PC-9 (cell line): ENCODE data around the gene INSYN2A. TPM values are rescaled to one million over a fixed set of nuclear protein-coding genes. Genes with fewer than 3 reads are reported as not detected.

ENCODE experiments used
- BruUV-seq: library from RNA; stranded (reverse); fragments of 400-500 nt; replicated peaks from 2 replicates; lab custom pipeline; 2021; lab: Mats Ljungman, UMichigan
- CTCF ChIA-PET: fragments of 300-600 bp; sonication (Branson Sonifier 250); formaldehyde crosslinking; loops from one replicate; lab custom pipeline; 2022; ENCODE audit warnings: antibody characterized with exemption; lab: Charles Lee
- POLR2A ChIA-PET: fragments of 300-600 bp; sonication (Branson Sonifier 250); formaldehyde crosslinking; loops from one replicate; lab custom pipeline; 2022; ENCODE audit warnings: antibody characterized with exemption; ENCODE audit not compliant: unreplicated experiment; lab: Charles Lee
- DNase-seq, 2 experiments: peaks; one replicate each; pipeline versions ENCODE4 v3.0.0 to v3.0.0-alpha.2; 2015 to 2022; ENCODE audit warnings: mixed read lengths in 1 of 2
- H2AFZ ChIP-seq: fragments of 200-600 bp; sonication (generic); 2 replicates; pipeline ENCODE4 v1.8.1; 2017; ENCODE audit warnings: antibody characterized with exemption
- H3F3A ChIP-seq: fragments of 200-600 bp; sonication (generic); 2 replicates; pipeline ENCODE4 v1.8.1; 2017; ENCODE audit warnings: antibody characterized with exemption, mild to moderate bottlenecking, low read depth; ENCODE audit not compliant: insufficient read depth
- H3K27ac ChIP-seq: fragments of 200-600 bp; sonication (generic); 2 replicates; pipeline ENCODE4 v1.6.1; 2016; ENCODE audit warnings: mixed run types
- H3K27me3 ChIP-seq: fragments of 200-600 bp; sonication (generic); 2 replicates; pipeline ENCODE4 v1.6.1; 2016; ENCODE audit warnings: low read depth, mixed run types; ENCODE audit not compliant: insufficient read depth
- H3K36me3 ChIP-seq: fragments of 200-600 bp; sonication (generic); 2 replicates; pipeline ENCODE4 v1.6.1; 2016; ENCODE audit warnings: low read depth, mixed run types
- H3K4me1 ChIP-seq: fragments of 200-600 bp; sonication (generic); replicated peaks from 2 replicates; pipeline ENCODE4 v1.6.1; 2016; ENCODE audit warnings: mixed run types; ENCODE audit not compliant: insufficient read depth
- H3K4me2 ChIP-seq: fragments of 200-600 bp; sonication (generic); 2 replicates; pipeline ENCODE4 v1.6.1; 2017; ENCODE audit warnings: mixed run types
- H3K4me3 ChIP-seq: fragments of 200-600 bp; sonication (generic); 2 replicates; pipeline ENCODE4 v1.6.1; 2016; ENCODE audit warnings: mixed run types
- H3K79me2 ChIP-seq: fragments of 200-600 bp; sonication (generic); 2 replicates; pipeline ENCODE4 v1.6.1; 2017; ENCODE audit warnings: low read depth, mixed run types
- H3K9me2 ChIP-seq: fragments of 200-600 bp; sonication (generic); 2 replicates; pipeline ENCODE4 v1.8.1; 2017; ENCODE audit warnings: mild to moderate bottlenecking; ENCODE audit not compliant: insufficient read depth
- H3K9me3 ChIP-seq: fragments of 200-600 bp; sonication (generic); 2 replicates; pipeline ENCODE4 v1.8.1; 2016; ENCODE audit warnings: low read depth; ENCODE audit not compliant: insufficient read depth
- H4K20me1 ChIP-seq: fragments of 200-600 bp; sonication (generic); 2 replicates; pipeline ENCODE4 v1.8.1; 2017; ENCODE audit not compliant: insufficient read depth
- CTCF ChIP-seq: fragments of 200-600 bp; sonication (generic); conservative IDR thresholded peaks from 2 replicates; pipeline ENCODE4 v1.6.1; 2017; ENCODE audit warnings: mixed run types, antibody characterized with exemption, mild to moderate bottlenecking, moderate library complexity
- EZH2 ChIP-seq: fragments of 200-600 bp; sonication (generic); IDR thresholded peaks from 2 replicates; pipeline ENCODE4 v1.8.0; 2017; ENCODE audit warnings: antibody characterized with exemption, low read depth
- intact Hi-C: fragments of 100-400 bp; cut with micrococcal nuclease; formaldehyde crosslinking; loops from one replicate; pipeline ENCODE4 v1.10.0; 2022; ENCODE audit not compliant: unreplicated experiment
- total RNA-seq: library from RNA; stranded (reverse); gene quantifications from 2 replicates; pipeline ENCODE4 v1.2.3, GENCODE V29; 2021

The INSYN2A gene
- total RNA-seq, 1 experiment from 2014 or later = not detected

GRCh38 chr10:127198721-127199120, 2.3 kb upstream of the INSYN2A start:
- no peaks in the 10 kb centered on the region for H4K20me1 ChIP-seq
- H2AFZ ChIP-seq = no peak overlapping the region
- TF ChIP-seq EZH2 = no peak
- no peak for TF ChIP-seq CTCF
- no peaks in the 10 kb centered on the region for H3K79me2 ChIP-seq
- H3K9me2 ChIP-seq = no peaks in the 10 kb centered on the region
- no peaks in the 10 kb centered on the region for H3K36me3 ChIP-seq
- H3K4me1 ChIP-seq = no peaks in the 10 kb centered on the region
- no peak overlapping the region for H3K4me3 ChIP-seq
- BruUV-seq = no TSS peak
- ChIA-PET POLR2A (no interaction called here), CTCF (no interaction called here)
- H3K27ac ChIP-seq = no peak overlapping the region
- no peaks in the 10 kb centered on the region for H3K27me3 ChIP-seq
- H3K4me2 ChIP-seq = no peak overlapping the region
- H3K9me3 ChIP-seq = no peaks in the 10 kb centered on the region
- DNase-seq = no peak
- intact Hi-C loops = no loop called here
- H3F3A ChIP-seq = no peaks in the 10 kb centered on the region

- Histone ChIP-seq H3K27ac (no peak overlapping the region), H3K4me3 (no peak overlapping the region), H3K79me2 (no peaks in the 10 kb centered on the region), H2AFZ (no peak overlapping the region), H3K36me3 (no peaks in the 10 kb centered on the region), H4K20me1 (no peaks in the 10 kb centered on the region), H3F3A (no peaks in the 10 kb centered on the region), H3K9me2 (no peaks in the 10 kb centered on the region), H3K9me3 (no peaks in the 10 kb centered on the region), H3K27me3 (no peaks in the 10 kb centered on the region), H3K4me1 (no peaks in the 10 kb centered on the region), H3K4me2 (no peak overlapping the region)
- ChIA-PET POLR2A (no interaction called here), CTCF (no interaction called here)
- intact Hi-C loops = no loop called here
- TF ChIP-seq CTCF = no peak
- DNase-seq = no peak
- no TSS peak for BruUV-seq
Observed at GRCh38 chr10:127198307-127198706, 1.9 kb upstream of the INSYN2A start.

- Histone ChIP-seq H3K27ac (no peak overlapping the region), H3K27me3 (no peaks in the 10 kb centered on the region), H3K4me1 (no peaks in the 10 kb centered on the region), H3K9me3 (no peaks in the 10 kb centered on the region), H3K36me3 (no peaks in the 10 kb centered on the region), H3K9me2 (no peaks in the 10 kb centered on the region), H4K20me1 (no peaks in the 10 kb centered on the region), H2AFZ (no peak overlapping the region), H3F3A (no peaks in the 10 kb centered on the region), H3K4me2 (no peak overlapping the region), H3K79me2 (no peaks in the 10 kb centered on the region), H3K4me3 (no peak overlapping the region)
- no peak for DNase-seq
- BruUV-seq = no TSS peak
- POLR2A ChIA-PET = no interaction called here
- CTCF ChIA-PET = interaction anchor here (0.6 kb wide), 1 partner anchor 124 kb away, joined by 3 read pairs; no protein-coding TSS in a partner anchor
- intact Hi-C loops = no loop called here
- TF ChIP-seq CTCF = no peak
- TF ChIP-seq EZH2 = no peak
Observed at GRCh38 chr10:127197154-127197432, 702 bp upstream of the INSYN2A start.
